CD4-positive, alpha-beta T cell treated with Interleukin-6 at 100 ng/mL for 8 hours (primary cell): ENCODE results near the gene SMARCC1.

Experiments used
- DNase-seq: peaks from one replicate; pipeline ENCODE4 v3.0.0-alpha.2; 2020; ENCODE audit warnings: mixed read lengths, low spot score

The SMARCC1 gene

DNA sequence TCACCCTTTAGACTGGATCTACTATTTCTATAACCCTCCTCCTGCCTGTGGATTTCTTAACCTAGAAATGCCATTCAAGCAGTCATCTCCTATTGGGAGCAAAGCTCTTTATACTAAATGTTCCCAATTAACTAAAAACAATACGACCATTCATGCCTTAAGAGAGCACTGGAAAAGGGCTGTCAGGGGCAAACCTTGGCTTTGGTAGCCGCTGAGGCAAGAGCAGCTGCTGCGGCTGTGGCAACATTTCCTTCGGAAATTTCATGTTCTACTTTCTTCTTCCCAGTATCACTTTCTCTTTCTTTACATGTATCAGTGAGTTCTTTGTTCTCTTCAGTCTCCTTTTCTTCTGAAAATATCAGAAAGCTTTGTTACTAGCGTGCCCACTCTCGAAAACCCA lies 146.7 kb downstream of the SMARCC1 start:
- DNase-seq = no peak

DNA sequence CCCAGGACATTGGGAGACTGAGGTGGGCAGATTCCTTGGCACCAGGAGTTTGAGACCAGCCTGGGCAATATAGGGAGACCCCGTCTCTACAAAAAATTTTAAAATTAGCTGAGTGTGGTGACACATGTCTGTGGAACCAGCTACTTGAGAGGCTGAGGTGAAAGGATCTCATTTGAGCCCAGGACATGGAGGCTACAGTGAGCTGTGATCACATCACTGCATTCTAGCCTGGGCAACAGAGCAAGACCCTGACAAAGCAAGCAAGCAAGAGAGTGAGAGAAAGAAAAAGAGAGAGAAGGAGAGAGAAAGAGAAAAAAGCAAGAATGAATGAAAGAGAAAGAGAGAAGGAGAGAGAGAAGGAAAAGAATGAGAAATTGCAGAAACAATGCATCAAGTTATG lies 150.9 kb downstream of the SMARCC1 start:
- DNase-seq = no peak

DNA sequence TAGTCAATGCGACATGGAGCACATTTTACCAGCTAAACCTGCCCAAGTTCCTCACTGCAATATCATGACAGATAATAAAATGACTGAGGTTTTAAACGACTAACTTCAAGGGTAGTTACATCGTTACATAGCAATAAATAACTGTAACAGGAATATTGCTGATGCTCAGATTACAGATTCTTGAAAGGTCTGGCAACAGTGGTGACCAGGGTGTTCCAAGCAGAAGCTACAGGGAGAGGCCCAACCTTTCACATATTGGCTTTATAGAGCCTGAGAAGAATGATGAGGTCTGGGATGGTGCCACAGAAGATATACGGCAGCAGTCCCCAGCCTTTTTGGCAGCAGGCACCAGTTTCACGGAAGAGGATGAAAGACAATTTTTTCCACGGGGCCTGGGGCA lies 151.9 kb downstream of the SMARCC1 start:
- DNase-seq = no peak

DNA sequence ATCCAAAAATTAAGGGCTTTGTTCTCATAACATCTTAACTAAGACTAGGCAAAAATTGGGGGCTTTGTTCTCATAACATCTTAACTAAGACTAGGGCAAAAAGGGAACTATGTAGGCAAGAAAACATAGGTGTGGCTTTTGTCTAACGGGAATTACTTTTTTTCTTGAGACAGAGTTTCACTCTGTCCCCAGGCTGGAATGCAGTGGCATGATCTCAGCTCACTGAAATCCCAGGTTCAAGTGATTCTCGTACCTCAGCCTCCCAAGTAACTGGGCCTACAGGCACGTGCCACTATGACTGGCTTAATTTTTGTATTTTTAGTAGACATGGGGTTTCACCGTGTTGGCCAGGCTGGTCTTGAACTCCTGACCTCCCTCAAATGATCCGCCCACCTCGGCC lies 153.3 kb downstream of the SMARCC1 start:
- no peak for DNase-seq

DNA sequence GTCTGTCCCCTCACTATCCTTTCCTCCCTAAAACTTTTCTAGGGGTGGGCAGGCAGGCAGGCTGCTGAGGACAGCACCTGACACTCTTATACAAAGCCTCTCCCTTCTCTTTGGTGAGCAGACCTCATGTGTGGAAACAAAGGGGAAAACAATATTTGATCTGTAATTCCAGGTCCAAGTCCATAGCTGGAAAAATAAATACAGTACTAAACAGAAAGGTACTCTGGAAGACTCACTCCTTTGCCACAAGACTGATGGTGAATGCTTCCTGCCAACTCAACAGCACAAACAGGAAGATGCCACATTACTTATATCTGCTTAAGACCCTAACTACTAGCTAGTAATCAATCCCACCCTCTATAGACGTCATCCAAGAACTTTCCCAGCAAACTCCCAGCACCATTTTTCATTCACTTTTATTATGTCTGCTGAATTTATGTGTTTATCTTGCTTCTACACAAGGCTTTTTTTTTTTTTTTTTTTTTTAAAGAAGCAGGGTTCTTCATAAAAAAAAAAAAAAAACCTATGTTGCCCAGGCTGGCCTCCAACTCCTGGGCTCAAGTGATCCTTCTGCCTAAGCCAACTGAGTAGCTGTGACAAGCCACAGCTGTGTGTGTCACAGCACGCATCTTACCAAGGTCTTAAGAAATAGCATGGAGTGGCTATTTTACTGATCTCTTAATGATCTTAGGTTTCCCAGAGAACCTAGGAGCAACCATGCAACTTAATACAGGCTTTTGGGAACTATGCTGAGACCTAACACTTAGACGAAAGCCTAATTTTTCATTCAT lies 158.8 kb downstream of the SMARCC1 start:
- DNase-seq = no peak

DNA sequence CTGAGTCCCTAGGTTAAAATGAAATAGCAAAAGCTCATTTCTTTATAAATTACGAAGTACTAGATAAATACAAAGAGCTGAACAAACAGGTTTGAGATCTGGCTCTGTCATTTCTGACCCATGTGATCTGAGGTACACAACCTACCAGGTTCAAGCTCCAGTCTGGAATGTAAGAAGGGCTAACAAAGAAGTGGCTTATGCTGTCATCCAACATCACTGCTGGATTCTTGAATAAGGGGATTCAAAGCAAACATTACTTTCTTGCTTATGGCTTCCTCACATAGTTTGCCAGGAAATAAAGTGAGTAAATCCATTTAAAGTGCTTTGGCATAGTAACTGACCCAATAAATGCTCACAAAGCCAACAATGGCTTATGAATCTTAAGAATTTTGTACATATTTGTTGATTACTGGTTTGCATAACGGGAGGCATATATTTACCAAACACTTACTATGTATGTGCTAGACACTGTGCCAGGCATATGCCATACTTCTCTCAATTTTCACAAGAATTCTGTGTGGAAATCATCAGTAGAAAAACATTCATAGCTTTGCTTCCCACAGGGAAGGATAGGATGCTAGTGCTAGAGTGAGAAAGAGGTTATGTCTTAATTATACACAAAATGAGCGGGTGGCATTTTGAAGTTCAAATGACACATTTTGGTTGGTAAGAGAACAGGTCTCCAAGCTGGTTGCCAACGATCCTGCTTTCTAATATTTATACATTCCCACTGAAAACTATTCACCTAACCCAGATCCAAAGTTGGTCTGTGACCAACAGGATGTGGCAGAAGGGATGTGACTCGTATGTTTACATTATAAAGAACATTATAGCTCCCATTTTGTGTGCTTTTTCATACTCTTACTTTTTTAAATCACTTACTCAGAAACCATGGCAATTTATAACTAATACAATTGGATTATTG lies 164.3 kb downstream of the SMARCC1 start:
- DNase-seq = no peak

DNA sequence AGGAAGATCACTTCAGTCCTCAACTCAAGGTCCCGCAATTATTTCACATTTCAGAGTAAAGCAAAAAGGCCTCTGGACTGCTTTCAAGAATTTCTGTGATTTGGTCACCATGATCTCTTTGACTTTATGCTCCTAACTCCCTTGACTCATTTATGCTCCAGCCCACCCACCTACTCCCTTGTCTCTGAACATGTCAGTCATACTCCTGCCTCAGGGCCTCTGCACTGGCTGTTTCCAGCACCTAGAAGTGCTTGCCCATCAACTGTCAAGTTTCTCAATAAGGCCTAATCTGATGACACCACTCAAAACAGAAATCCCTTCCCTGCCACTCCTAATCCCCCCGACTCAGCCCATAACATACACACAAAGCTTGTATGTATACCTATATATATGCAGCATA lies 166.9 kb downstream of the SMARCC1 start:
- DNase-seq = no peak

DNA sequence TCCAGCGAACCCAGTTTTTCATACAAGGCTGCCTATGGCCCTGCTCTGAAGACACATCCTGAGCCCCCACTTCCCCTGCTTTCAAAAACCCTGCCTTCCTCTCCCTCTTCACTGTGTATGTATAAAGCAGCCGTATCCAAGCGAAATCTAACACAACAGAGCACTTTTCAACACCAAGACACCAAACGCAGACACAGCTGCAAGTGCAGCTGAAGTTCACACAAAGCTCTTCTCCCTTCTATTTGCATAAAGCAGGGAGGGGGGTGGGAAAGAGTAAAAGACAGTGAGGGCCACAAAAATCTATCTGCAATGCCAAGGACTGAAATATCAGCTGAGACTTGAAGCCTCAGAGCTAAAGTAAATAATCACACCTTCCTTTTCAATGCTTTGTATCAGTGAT lies 168.0 kb downstream of the SMARCC1 start:
- no peak for DNase-seq

DNA sequence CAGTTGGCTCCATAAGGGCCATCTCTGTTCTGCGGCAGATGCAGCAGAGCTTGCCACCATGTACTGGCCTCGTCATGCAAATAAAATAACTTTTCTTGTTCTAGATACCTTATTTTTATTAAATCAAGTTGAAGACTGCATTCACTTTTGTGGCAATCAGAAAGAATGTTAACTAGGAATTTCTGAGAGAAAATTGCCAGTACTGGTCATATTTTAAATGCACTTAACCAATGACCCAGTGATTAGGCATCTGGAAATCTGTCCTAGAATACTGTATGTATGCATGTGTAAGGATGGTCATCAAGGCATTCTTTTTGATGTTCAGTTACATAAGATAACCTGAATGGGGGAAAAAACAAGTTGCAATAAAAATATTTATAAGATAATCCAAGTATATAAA lies 168.8 kb downstream of the SMARCC1 start:
- DNase-seq = no peak

DNA sequence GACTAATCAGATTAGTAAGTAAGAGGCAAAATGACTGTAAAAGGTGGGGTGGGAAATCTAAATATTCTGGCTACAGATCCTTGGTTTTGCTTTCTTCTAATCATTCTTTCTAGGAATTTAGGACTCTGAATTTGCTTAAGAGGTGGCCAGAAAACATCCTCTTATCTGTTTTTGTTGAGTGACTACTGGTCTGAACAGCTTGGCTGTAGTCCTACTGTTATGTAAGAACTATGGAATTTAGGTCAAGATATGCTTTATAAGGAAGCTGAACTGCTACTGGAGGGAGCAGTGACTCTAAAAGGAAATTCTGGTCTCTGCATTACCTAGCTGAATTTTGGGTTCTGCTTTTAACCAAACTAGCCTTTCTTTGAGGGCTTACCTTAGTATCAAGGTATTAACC lies 169.5 kb downstream of the SMARCC1 start:
- DNase-seq = no peak

DNA sequence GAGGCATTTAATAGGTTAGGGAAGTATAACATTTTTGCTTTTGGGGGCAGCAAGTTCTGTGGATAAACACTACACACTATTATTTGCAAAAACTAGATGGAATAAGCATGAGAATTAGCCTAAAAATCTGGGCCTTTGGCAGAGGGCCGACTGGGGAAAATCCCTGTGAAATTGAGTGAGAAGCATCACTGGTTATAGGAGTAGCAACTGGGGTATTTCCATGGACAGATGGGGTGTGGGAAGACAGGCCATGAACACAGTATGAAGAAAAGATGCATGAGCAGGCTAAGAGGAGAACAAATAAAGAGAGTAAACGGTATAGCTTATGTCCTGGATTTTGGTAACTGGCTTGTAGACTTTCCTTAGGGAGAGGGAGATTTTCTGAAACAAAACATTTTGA lies 170.1 kb downstream of the SMARCC1 start:
- no peak for DNase-seq

DNA sequence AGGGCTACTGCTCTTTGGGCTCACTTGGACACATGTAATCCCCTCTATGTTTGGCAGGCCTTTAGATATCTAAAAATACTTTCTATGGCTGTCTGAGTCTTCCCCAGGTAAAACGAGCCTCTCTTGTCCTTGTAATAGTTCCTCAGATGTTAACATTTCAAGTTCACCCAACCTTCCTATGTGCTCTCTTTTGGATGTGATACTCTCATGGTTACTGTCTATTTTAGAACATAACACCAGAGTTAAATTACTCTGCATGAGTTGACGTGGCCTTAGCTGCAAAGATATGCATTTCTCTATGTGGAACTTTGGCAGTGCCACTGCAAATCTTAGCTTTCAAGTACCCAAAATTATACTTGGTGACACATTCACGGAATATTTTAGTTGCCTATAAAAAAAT lies 171.1 kb downstream of the SMARCC1 start:
- no peak for DNase-seq

DNA sequence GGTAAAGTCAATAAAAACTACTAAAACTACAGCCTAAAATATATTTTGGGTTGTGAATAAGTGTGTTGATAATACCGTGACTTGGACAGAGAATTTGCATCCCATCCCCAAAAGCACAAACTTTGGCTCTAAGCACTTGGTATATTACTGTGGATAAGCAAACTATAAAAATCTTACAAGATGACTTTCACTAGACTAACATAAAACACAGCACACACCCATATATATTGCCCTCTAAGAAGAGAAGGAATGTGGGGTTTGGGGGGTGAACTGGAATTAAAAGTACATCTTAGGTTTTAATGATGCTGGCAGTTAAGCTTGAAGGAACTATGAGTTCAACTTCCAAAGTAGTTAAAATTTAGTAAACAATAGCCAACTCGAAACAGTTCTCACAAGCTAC lies 174.4 kb downstream of the SMARCC1 start:
- DNase-seq = no peak

DNA sequence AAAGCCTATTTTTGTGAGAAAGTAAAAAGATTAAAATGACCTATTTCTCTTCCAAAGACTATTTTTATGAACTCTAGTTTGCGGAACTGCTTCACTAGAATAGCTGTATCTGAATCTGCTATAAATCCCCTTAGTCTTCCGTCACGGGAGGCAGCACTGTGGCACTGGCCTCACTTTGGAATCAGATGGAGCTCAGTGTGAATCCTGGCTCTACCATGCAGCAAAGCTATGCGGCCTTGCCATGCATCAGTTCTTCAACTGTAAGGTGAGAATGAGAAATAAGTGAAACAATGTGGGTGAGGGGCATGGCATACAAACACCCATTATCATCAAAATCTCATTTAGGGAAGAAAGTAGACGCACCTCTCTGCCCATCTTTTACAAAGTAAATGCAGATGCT lies 175.5 kb downstream of the SMARCC1 start:
- DNase-seq = no peak

DNA sequence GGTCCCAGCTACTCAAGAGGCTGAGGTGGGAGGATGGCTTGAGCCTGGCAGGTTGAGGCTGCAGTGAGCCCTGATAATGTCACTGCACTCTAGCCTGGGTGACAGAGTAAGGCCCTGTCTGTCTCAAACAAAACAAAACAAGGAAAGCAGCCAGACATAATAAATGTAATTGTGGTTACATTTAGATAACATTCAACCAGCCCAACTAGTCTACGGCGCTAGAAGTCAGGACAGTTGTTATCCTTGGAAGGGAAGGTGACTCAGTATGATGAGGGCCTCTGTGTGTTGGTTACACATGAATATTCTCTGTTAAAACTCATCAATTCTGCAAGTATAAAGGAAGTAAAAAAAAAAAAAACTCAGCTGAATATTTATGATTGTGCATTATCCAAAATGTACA lies 176.0 kb downstream of the SMARCC1 start:
- DNase-seq = no peak

DNA sequence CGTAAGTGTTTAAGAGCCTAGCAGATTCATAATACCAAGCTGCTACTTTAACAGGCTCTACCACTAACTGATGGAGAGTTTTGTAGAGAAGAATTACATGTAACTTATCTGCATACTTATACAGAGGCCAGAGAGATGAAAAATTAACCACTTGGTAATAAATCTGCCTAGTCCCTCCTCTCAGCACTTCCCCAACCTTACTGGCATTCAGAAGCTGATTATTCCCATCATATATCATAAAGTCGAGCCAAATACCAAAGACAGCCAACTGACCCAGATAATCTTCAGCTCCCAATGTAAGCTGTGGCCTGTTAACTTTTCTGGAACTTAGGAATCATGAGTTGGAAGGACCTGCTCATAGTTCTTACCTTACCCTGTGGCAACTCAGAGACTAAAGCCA lies 177.5 kb downstream of the SMARCC1 start:
- no peak for DNase-seq

DNA sequence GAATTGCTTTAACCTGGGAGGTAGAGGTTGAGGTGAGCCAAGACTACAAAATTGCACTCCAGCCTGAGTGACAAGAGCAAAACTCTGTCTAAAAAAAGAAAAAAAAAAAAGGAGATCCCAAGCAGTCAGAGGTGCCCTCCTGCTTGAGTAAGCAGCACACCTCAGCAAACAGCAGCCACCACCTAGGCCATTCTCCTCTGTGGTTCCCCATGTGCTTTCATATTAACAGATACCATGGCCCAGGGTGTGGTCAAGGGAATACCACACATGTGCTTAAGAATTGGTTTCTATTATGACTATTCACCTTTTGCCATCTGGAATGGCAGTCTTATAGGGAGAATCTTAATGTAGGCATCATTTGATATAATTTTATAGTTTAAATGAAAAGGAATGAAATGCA lies 178.4 kb downstream of the SMARCC1 start:
- no peak for DNase-seq

DNA sequence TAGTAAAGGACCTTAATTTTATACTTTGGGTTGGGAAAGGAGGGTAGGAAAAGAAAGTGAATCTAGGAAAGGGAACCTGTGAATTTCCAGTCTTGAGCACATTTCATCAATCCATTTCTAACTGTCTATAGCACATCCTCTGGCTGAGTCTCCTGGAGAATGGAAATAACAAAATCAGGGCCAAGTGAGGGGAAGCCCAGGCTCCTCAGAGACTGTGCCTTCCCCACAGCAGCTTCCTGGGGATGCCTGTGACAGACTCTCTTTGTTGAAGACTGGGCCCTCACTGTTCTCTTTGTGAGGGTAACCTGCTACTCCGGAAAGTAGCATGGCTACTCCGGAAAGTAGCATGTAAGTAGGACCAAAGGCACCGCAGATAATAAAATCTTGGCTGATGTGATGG lies 180.4 kb downstream of the SMARCC1 start:
- DNase-seq = no peak

DNA sequence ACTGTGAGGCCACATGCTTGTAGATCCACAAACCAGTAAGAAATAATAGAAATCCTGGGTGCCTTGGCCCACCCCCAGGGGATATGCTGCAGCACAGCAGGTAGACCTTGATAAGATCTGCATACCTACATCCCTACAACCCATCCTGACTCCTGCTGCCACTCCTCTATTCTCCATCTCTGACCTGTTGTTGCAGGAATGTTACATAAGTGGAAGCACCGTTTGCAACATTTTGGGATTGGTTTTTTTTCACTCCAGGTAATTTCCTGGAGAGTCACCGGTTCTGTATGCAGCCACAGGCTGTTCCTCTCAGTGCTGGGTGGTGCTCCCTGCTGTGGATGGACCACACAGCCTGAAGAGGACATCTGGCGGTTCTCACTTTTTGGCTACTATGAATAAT lies 186.9 kb downstream of the SMARCC1 start:
- DNase-seq = no peak

DNA sequence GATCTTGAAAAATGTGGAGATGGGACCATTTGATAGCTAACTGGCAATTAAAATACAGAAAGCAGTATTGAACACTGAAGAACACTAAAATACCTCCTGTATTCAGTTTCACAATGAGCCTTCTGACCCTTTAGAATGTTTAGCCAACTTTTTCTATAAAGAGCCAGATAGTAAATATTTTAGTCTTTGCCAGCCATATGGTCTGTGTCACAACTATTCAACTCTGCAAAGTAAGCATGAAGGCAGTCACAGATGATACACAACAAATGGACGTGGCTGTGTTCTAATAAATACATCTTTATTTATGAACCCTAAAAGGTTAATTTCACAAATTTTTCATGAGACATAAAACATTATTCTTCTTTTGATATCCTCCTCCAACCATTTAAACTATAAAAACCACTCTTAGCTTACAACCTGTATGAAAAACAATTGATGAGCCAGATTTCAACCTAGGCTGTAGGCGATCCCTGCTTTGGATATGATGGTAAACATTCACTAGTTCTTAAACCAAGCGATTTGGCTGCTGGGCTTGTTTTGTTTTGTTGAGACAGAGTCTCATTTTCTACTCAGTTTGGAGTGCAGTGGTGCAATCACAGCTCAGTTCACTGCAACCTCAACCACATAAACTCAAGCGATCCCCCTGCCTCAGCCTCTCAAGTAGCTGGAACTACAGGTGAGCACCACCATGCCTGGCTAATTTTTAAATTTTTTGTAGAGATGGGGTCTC lies 189.5 kb downstream of the SMARCC1 start:
- DNase-seq = no peak

DNA sequence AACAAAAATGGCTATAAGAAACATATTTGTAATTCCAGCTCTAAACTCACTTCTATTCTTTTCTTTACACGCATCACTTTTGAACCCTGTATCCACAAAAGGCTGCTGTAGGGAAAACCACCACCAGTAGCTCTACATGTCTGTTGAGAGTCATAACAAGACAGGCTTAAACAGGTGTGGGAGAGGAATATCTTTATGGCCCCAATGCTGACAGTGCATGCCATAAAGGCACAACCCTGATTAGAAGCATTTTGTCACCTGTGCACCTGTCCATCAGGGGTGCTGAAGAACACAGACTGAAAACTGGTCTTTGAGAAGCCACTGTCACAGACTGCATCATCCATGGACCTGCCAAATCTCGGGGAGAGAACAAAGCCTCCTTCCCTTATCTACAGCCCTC lies 191.5 kb downstream of the SMARCC1 start:
- no peak for DNase-seq

DNA sequence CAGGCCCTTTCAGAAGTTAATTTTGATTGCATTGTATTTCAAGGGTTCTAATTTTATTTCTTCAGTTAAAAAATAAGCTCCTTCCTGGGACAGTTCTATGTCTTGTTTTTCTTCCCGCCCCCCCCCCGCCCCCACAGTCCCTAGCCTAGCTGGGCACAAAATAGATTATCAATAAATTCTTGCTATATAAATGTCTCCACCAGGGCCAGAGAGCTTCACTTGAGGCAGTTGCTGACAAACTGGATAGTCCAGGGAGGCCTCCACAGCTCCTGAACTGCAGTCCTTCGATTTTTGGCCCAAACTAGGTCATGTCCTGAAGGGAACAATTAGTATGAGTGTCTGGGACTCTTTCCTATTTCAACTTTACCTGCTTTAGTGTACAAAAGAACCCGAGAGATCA lies 193.1 kb downstream of the SMARCC1 start:
- no peak for DNase-seq

DNA sequence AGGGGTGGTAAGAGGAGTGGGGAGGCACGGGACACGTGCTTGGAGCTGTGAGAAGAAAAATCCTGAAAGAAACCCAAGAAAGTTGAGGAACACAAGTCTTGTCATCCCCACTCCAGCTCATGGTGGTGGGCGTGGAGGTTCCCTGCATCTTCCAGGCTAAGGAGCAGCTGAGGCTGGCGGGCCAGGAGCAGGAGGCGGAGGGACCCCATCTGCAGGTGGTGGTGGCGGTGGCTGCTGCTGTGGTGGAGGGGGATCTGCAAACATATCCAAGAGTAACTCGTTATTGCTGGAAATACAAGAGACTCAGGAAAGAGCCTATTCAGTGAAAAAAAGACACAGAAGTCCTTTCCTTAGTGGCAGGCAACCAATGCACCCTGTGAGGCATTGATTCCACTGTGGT lies 193.6 kb downstream of the SMARCC1 start:
- DNase-seq = no peak
